Vagina (tissue), 2 donors: ENCODE results near the gene TEAD1.

Source experiments
- POLR2A ChIP-seq, 2 donors: fragments of 450-650 bp; IDR thresholded peaks; one replicate each; pipeline ENCODE4 v1.6.1; 2017; ENCODE audit warnings: antibody characterized with exemption in 2 of 2, mild to moderate bottlenecking in 2 of 2, moderate library complexity in 2 of 2
- POLR2AphosphoS5 ChIP-seq, 2 donors: sonication (generic); formaldehyde crosslinking; IDR thresholded peaks; one replicate each; pipeline ENCODE4 v1.9.0; 2017; ENCODE audit warnings: antibody characterized with exemption in 2 of 2, mild to moderate bottlenecking in 2 of 2, low read depth in 1 of 2; ENCODE audit not compliant: insufficient read depth in 1 of 2
- TF ChIP-seq, protein P1 (sequence below), 3 experiments: fragments of 450-650 bp in 2 of 3; fragments of 200-600 bp in 1 of 3; sonication (generic) in 1 of 3; IDR thresholded peaks; one replicate each; pipeline ENCODE4 v1.5.1; 2017 to 2019; ENCODE audit warnings: antibody characterized with exemption in 3 of 3, mild to moderate bottlenecking in 2 of 3, moderate library complexity in 2 of 3

DNA sequence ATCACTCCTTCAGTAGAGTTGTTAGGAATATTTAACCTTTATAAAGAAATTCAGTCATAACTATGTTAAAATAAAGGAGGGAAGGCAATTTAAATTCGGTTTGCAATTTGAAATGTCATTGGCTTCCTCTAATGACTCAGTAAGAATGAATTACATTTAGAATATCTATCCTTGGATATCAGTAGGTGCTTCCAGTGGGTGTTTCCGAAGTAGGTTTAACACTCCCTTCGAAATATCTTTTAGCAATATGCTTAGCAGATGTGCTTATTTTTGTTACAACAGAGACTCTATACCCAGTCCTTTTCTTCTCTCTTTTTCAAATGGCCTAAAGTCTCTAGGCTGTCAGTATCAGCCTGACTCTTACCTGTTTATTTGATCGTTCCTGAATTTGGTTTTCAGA is 231.2 kb downstream of the TEAD1 start:
- TF ChIP-seq, protein P1, sequence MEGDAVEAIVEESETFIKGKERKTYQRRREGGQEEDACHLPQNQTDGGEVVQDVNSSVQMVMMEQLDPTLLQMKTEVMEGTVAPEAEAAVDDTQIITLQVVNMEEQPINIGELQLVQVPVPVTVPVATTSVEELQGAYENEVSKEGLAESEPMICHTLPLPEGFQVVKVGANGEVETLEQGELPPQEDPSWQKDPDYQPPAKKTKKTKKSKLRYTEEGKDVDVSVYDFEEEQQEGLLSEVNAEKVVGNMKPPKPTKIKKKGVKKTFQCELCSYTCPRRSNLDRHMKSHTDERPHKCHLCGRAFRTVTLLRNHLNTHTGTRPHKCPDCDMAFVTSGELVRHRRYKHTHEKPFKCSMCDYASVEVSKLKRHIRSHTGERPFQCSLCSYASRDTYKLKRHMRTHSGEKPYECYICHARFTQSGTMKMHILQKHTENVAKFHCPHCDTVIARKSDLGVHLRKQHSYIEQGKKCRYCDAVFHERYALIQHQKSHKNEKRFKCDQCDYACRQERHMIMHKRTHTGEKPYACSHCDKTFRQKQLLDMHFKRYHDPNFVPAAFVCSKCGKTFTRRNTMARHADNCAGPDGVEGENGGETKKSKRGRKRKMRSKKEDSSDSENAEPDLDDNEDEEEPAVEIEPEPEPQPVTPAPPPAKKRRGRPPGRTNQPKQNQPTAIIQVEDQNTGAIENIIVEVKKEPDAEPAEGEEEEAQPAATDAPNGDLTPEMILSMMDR (IDR thresholded peaks at IDR 0.05) = no peak
- TF ChIP-seq POLR2AphosphoS5 (IDR thresholded peaks at IDR 0.05; ENCODE audit: insufficient read depth in 1 of 2, low read depth in 1 of 2) (no peak), POLR2A (IDR thresholded peaks at IDR 0.05) (no peak)
